ENCODE measurements around the gene ABHD2. TPM values are rescaled to one million over a fixed set of nuclear protein-coding genes. Genes with fewer than 3 reads are reported as not detected.

ABHD2 gene
- total and polyA plus RNA-seq, 2 donors (not counting 1 experiment from before 2014, with no cell fraction given) = 39.5 to 84.9 TPM

GRCh38 chr15:89178307-89178977, 90.2 kb downstream of the ABHD2 start:
- no peak overlapping the region for H3K9ac ChIP-seq (ENCODE audit: insufficient read depth, low read length)
- no peak overlapping the region for H2AFZ ChIP-seq (ENCODE audit: low read length)
- H3K27ac ChIP-seq (ENCODE audit: insufficient read depth, low read length) = no peak overlapping the region
- TF ChIP-seq CTCF (conservative IDR thresholded peaks at IDR 0.05 in 1 of 2, IDR thresholded peaks at IDR 0.05 in 1 of 2; ENCODE audit: low read depth in 1 of 2, low read length in 2 of 2) (no peak), EZH2 (IDR thresholded peaks at IDR 0.05; ENCODE audit: low read length, missing control alignments) (no peak)
- no peak overlapping the region for H3K4me2 ChIP-seq (ENCODE audit: extremely low read depth, insufficient read depth, low read length)
- no peaks in the 10 kb centered on the region for H3K27me3 ChIP-seq (ENCODE audit: control insufficient read depth, insufficient read depth, low read length)
- H4K20me1 ChIP-seq (ENCODE audit: control insufficient read depth, extremely low read depth, insufficient read depth, low read length) = no peaks in the 10 kb centered on the region
- H3K4me1 ChIP-seq (ENCODE audit: control insufficient read depth, extremely low read depth, insufficient read depth, low read length) = peaks cover 2% of the 10 kb centered on the region
- no peaks in the 10 kb centered on the region for H3K9me3 ChIP-seq (ENCODE audit: control insufficient read depth, insufficient read depth, low read depth, low read length)
- DNase-seq (ENCODE audit: low read depth in 2 of 2) = no peak
- no peaks in the 10 kb centered on the region for H3K79me2 ChIP-seq (ENCODE audit: control insufficient read depth, insufficient read depth, low read length)
- no peak overlapping the region for H3K4me3 ChIP-seq (replicated peaks in 1 of 4; ENCODE audit: control extremely low read depth in 1 of 4, insufficient read depth in 1 of 4, low read depth in 3 of 4, low read length in 4 of 4)
- H3K36me3 ChIP-seq (ENCODE audit: control insufficient read depth, insufficient read depth, low read length) = peaks cover 2% of the 10 kb centered on the region

GRCh38 chr15:89179966-89180875, 92.0 kb downstream of the ABHD2 start:
- H3K36me3 ChIP-seq (ENCODE audit: control insufficient read depth, insufficient read depth, low read length) = peaks cover 2% of the 10 kb centered on the region
- H4K20me1 ChIP-seq (ENCODE audit: control insufficient read depth, extremely low read depth, insufficient read depth, low read length) = no peaks in the 10 kb centered on the region
- H3K4me3 ChIP-seq (replicated peaks in 1 of 4; ENCODE audit: control extremely low read depth in 1 of 4, insufficient read depth in 1 of 4, low read depth in 3 of 4, low read length in 4 of 4) = no peak overlapping the region
- peak in 1 of 2 donors; percentile 47 for DNase-seq (ENCODE audit: low read depth in 2 of 2)
- H3K9me3 ChIP-seq (ENCODE audit: control insufficient read depth, insufficient read depth, low read depth, low read length) = no peaks in the 10 kb centered on the region
- H3K4me1 ChIP-seq (ENCODE audit: control insufficient read depth, extremely low read depth, insufficient read depth, low read length) = no peaks in the 10 kb centered on the region
- H3K4me2 ChIP-seq (ENCODE audit: extremely low read depth, insufficient read depth, low read length) = no peak overlapping the region
- TF ChIP-seq CTCF (conservative IDR thresholded peaks at IDR 0.05 in 1 of 2, IDR thresholded peaks at IDR 0.05 in 1 of 2; ENCODE audit: low read depth in 1 of 2, low read length in 2 of 2) (no peak), EZH2 (IDR thresholded peaks at IDR 0.05; ENCODE audit: low read length, missing control alignments) (no peak)
- H3K9ac ChIP-seq (ENCODE audit: insufficient read depth, low read length) = no peak overlapping the region
- H3K27me3 ChIP-seq (ENCODE audit: control insufficient read depth, insufficient read depth, low read length) = no peaks in the 10 kb centered on the region
- H3K79me2 ChIP-seq (ENCODE audit: control insufficient read depth, insufficient read depth, low read length) = no peaks in the 10 kb centered on the region
- H2AFZ ChIP-seq (ENCODE audit: low read length) = no peak overlapping the region
- H3K27ac ChIP-seq (ENCODE audit: insufficient read depth, low read length) = no peak overlapping the region

- Histone ChIP-seq H3K4me1 (ENCODE audit: control insufficient read depth, extremely low read depth, insufficient read depth, low read length) (no peaks in the 10 kb centered on the region), H3K4me2 (ENCODE audit: extremely low read depth, insufficient read depth, low read length) (no peak overlapping the region), H3K9me3 (ENCODE audit: control insufficient read depth, insufficient read depth, low read depth, low read length) (no peaks in the 10 kb centered on the region), H4K20me1 (ENCODE audit: control insufficient read depth, extremely low read depth, insufficient read depth, low read length) (no peaks in the 10 kb centered on the region), H3K79me2 (ENCODE audit: control insufficient read depth, insufficient read depth, low read length) (no peaks in the 10 kb centered on the region), H3K4me3 (replicated peaks in 1 of 4; ENCODE audit: control extremely low read depth in 1 of 4, insufficient read depth in 1 of 4, low read depth in 3 of 4, low read length in 4 of 4) (no peak overlapping the region), H3K9ac (ENCODE audit: insufficient read depth, low read length) (no peak overlapping the region), H3K27ac (ENCODE audit: insufficient read depth, low read length) (no peak overlapping the region), H2AFZ (ENCODE audit: low read length) (no peak overlapping the region), H3K36me3 (ENCODE audit: control insufficient read depth, insufficient read depth, low read length) (peaks cover 6% of the 10 kb centered on the region), H3K27me3 (ENCODE audit: control insufficient read depth, insufficient read depth, low read length) (no peaks in the 10 kb centered on the region)
- no peak for TF ChIP-seq EZH2 (IDR thresholded peaks at IDR 0.05; ENCODE audit: low read length, missing control alignments)
- TF ChIP-seq CTCF (conservative IDR thresholded peaks at IDR 0.05 in 1 of 2, IDR thresholded peaks at IDR 0.05 in 1 of 2; ENCODE audit: low read depth in 1 of 2, low read length in 2 of 2) = no peak
- no peak for DNase-seq (ENCODE audit: low read depth in 2 of 2)
These were observed 96.1 kb downstream of the ABHD2 start for GRCh38 chr15:89184357-89184756.

Data from fibroblast of lung (primary cell).